HG02885 (cell line): ENCODE measurements around the gene PPP1R13B.
"Not testable (repeated sequence)": the region's sequence is repeated elsewhere in the genome, so short reads cannot be mapped to it uniquely, and the experiment has no call there.

Experiments
- ATAC-seq: cut with Tn5 transposase; IDR thresholded peaks from one replicate; pipeline ENCODE4 v1.9.1; 2021; ENCODE audit warnings: mild to moderate bottlenecking; ENCODE audit not compliant: unreplicated experiment, poor library complexity

PPP1R13B gene

DNA sequence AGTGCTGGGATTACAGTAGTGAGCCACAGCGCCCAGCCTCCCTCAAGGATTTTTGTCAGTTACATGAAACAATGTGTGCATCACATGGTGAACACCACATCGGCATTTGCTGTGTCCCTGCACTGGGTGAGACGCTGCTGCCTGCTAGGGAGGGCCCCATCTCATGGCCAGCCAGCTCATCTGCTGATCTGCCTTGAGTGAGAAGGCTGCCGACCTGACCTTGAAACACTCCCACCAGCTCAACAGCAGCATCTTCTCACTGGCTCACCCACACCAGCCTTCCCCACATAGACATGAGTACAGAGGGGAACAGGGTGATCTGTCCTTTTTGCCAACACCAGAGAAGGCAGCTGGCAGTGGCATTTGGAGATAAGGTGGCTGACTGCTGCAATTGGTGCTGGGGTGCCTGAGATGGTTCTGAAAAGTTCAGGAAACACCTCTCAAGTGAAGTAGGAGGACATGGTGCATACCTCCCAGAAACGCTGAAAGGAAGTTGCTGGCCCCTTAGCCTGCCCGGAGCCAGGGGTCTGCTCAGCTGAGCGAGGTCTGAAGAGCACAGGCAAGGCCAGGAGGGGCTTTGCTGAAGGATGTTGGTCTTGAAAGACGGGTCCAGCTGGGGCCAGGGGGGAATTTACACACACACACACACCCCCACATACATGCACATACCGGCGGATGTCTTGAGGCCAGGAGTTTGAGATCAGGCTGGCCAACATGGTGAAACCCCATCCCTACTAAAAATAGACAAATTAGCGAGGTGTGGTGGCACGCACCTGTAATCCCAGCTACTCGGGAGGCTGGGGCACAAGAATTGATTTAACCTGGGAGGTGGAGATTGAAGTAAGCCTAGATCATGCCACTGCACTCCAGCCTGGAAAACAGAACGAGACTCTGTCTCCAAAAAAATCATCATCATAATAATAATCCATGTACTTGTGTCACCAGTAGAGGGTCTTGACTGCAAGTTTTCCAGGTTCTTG is 14.3 kb upstream of the PPP1R13B start:
- no peak for ATAC-seq

- ATAC-seq, result no peak
These were observed 12.2 kb upstream of the PPP1R13B start for GRCh38 chr14:103859416-103860202.

- no peak for ATAC-seq
These were observed 10.8 kb upstream of the PPP1R13B start for GRCh38 chr14:103858063-103858781.

GRCh38 chr14:103857256-103857655 is 9.9 kb upstream of the PPP1R13B start:
- ATAC-seq, result no peak

DNA sequence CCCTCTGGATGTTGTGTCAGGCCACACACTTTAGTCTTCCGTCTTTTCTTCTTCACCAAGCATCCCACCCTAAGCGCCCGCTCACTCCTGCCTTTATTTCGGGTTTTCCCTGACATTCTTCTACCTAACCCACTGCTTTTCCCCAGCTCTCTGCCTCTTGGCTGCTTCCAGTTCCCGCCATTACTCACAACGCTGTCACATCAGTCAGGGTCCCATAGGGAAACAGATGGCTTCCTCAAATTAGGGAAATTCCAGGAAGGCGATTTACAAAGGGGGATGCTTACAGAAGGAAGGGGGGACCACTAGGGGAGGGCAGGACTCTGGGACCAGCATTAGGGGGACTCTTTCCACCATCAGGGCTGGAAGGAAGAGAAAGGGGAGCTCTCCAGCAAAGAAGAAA is 9.2 kb upstream of the PPP1R13B start:
- ATAC-seq, result no peak

GRCh38 chr14:103856105-103856504 is 8.7 kb upstream of the PPP1R13B start:
- no peak for ATAC-seq

DNA sequence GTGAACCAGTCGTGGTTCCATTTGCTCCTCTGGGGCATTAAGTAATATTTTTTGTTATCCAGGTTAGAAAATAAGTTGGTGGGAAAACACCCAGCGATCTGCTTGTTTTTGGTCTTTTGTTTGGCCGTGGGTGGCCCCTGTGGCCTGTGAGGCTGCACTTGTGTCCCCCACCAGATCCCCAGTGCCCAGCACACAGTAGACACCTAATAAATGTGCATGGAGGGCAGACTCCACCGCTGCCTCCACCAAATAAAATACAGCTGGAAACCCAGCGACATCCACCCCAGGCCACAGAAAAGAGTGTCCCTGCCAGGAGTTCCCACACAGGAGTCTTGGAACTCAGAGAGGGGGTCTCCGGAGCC is 8.3 kb upstream of the PPP1R13B start:
- ATAC-seq, result no peak

DNA sequence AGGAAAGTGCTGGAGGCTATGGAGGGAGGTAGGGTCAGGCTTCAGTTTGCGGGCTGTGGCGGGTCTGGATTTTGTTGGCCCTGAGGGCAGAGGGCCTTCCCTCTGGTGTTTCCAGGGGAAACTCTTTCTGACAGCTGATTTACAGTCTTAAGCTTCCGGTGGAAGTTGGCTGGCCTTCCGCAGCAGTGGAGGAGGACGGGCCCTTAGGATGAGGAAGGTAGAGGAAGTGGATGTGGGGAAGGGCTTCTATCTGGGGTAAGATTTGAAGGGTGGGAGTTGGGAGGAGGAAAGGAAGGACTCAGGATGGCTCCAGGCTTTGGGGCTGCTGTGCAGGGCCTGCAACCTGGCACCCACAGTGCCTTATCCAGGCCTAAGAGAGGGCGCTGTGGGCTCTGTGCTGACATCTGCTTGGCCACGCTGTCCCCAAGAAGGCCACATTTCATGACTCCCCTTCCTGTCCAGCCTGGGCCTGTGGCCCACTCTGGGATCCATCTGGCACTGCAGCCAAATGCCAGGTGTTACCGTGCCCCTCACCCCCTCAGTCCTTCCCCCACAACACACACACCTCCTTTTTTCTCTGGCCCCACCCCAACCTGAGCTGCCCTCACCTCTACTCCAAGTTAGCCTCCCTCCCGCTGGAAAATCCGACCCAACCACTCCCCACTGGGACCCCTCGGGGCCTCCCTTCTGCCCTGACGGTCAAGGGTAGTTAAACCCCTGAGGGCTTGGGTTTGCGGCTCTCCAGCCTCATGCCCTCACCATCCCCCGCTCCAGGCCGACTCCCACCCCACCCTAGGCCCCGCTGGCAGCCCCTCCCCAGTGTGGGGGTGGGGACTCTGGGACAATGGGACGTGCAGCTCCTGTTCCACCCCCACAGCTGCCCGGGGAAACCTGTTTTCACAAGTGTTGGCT is 7.7 kb upstream of the PPP1R13B start:
- ATAC-seq, result no peak

GRCh38 chr14:103854017-103854808 is 6.8 kb upstream of the PPP1R13B start:
- no peak for ATAC-seq

DNA sequence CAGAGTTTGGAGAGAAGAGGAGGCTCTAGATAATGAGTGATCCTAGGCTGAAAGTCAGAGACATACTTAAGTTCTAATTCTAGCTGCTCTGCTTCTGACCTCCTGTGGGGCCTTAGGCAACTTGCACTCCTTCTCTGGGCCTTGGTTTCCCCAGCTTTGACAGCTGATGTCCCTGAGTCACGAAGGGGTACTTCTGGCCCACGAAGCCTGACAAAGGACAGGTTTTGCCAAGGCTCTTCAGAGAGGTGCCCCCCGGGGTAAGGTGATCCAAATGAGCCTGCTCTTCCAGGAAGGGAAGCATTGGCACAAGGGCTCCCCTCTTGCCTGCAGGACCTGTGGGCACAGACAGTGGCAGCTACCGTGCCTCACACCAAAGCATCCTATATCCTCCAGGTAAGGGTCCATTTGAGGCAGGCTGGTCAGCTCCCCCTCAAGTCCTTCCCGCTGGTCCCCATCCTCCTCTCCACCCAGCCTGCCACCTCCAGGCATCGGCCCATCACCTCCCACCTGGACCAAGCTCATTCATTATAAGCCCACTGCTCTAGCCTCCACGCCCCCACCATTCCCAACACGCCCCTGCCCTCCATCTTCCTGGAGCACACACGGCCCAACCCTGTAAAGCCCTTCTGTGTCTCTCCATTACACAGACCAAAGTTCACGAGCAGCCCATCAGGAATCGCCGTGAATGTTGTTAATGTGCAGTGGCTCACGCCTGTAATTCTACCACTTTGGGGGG is 1.9 kb upstream of the PPP1R13B start:
- no peak for ATAC-seq

GRCh38 chr14:103848175-103849077 is 1.1 kb upstream of the PPP1R13B start:
- no peak for ATAC-seq

DNA sequence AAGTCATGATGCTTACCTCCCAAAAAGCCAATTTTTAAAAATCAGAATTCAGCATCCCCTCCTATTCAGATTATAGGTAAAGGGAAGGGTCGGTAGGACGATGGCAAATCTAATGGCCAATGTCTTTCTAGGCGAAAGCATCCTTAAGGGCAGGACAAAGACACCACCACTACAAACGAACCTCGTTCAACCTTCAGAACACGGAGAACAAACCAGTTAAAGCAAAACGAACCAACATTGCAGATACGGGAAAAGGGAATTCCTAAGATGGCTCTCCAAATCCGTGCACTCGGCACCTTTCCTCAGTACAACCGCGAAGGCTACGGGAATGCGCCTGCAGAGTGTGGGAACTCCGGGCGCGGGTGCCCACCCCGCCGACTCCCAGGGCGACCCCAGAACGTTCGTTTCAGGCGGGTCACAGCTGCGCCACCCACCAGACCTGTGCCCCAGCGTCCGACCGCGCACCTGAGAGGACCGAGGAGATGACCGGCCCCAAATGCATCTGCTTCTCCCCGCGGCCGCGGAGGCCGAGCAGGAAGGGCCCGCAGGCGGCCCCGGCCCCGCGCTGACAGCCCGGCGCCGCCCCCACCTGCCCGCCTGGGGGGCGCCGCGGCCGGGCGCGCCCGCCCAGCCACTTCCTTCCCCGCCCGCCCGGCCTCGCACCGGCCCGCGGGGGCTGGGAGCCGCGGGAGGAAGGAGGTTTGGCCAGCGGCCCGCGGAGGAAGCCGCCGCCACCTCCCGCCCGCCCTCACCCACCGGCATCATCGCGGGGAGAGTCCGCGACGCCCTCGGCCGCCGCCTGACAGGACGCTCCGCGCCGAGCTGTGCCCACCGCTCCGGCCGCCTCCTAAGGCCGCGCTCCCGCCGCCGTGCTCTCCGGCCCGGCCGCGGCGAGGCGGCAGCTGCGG is 578 bp downstream of the PPP1R13B start:
- peak; percentile 34 for ATAC-seq

GRCh38 chr14:103846097-103846496 is 1.3 kb downstream of the PPP1R13B start:
- ATAC-seq, result no peak

DNA sequence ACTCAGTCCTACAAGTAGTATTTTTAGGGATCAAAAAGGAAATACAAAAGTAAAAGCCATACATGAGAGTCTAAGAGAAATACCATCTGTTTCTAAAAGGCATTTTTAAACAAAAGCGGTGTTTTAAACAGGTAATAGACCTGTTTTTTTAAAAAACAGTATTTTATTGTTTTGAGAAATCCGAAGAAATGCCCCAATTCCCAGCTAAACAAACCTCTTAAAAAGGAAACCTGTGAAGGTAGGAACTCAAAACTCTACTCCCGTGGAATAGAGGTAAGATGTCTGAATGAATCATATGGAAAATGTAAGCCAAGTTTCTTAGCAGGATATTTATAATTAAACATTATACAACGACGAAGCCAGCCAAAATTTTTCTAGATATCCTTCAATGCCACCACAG is 2.0 kb downstream of the PPP1R13B start:
- no peak for ATAC-seq

- not testable (repeated sequence) for ATAC-seq
These were observed 6.1 kb downstream of the PPP1R13B start for GRCh38 chr14:103841265-103841664.

- ATAC-seq, result no peak
These were observed 7.4 kb downstream of the PPP1R13B start for GRCh38 chr14:103840014-103840413.
